GM12892 (cell line): Measurements from ENCODE around the gene EMP2.

ENCODE experiments used
- POLR2A ChIP-seq: IDR thresholded peaks from 2 replicates; pipeline ENCODE4 v1.6.1; 2011; ENCODE audit warnings: low read depth, low read length, control low read depth
- POLR2AphosphoS5 ChIP-seq: IDR thresholded peaks from 2 replicates; pipeline ENCODE4 v1.6.1; 2011; ENCODE audit warnings: low read depth, low read length, control low read depth

- no peak for TF ChIP-seq POLR2A
- TF ChIP-seq POLR2AphosphoS5 = no peak
These were observed 42.7 kb upstream of the EMP2 start for GRCh38 chr16:10623059-10623458.
